Breast epithelium (tissue), 4 donors: ENCODE results near the gene SERGEF. TPM values are rescaled to one million over a fixed set of nuclear protein-coding genes. Genes with fewer than 3 reads are reported as not detected.

Source experiments
- DNase-seq, 2 donors: peaks; one replicate each; pipeline ENCODE4 v3.0.0-alpha.2; 2019; ENCODE audit warnings: low spot score in 2 of 2
- H3K27ac ChIP-seq, 2 donors: fragments of 200-600 bp; sonication (generic) in 1 of 2; one replicate each; pipeline ENCODE4 v1.5.1; 2016 to 2019; ENCODE audit warnings: mild to moderate bottlenecking in 1 of 2
- H3K27me3 ChIP-seq, 2 donors: fragments of 200-600 bp; sonication (generic) in 1 of 2; one replicate each; pipeline versions ENCODE4 v1.5.1 to v1.6.0; 2017 to 2019; ENCODE audit warnings: control low read depth in 1 of 2, mild to moderate bottlenecking in 1 of 2
- H3K36me3 ChIP-seq: fragments of 200-600 bp; one replicate; pipeline ENCODE4 v1.5.1; 2019
- H3K4me1 ChIP-seq, 2 donors: fragments of 200-600 bp; sonication (generic); one replicate each; pipeline ENCODE4 v1.5.1; 2016 to 2019; ENCODE audit warnings: control low read depth in 1 of 2
- H3K4me3 ChIP-seq, 3 donors: fragments of 200-600 bp; sonication (generic); 1 replicate in 2 of 3; 2 replicates in 1 of 3; pipeline ENCODE4 v1.5.1; 2016 to 2019; ENCODE audit warnings: mild to moderate bottlenecking in 3 of 3, moderate library complexity in 2 of 3
- H3K9me3 ChIP-seq, 2 donors: fragments of 200-600 bp; sonication (generic) in 1 of 2; one replicate each; pipeline ENCODE4 v1.5.1; 2016 to 2019; ENCODE audit warnings: control low read depth in 1 of 2
- POLR2A ChIP-seq: fragments of 450-650 bp; IDR thresholded peaks from one replicate; pipeline ENCODE4 v1.6.1; 2016; ENCODE audit warnings: antibody characterized with exemption, mild to moderate bottlenecking, moderate library complexity
- POLR2AphosphoS5 ChIP-seq, 3 donors: sonication (generic); formaldehyde crosslinking; IDR thresholded peaks; one replicate each; pipeline ENCODE4 v1.6.1; 2017; ENCODE audit warnings: antibody characterized with exemption in 3 of 3
- intact Hi-C: fragments of 100-400 bp; cut with DNase I; formaldehyde crosslinking; loops from one replicate; pipeline ENCODE4 v1.15.1; 2023; ENCODE audit warnings: low total_unique reads
- total RNA-seq, 3 donors: library from RNA; depleted of rRNA; stranded (reverse); fragments of >200 nt; gene quantifications; one replicate each; pipeline ENCODE4 v1.1.0, GENCODE V29; 2016
- TF ChIP-seq, protein P1 (sequence below), 3 donors: fragments of 450-650 bp; IDR thresholded peaks; one replicate each; pipeline ENCODE4 v1.5.1; 2016 to 2017; ENCODE audit warnings: antibody characterized with exemption in 3 of 3, mild to moderate bottlenecking in 3 of 3, moderate library complexity in 3 of 3

SERGEF gene
- total RNA-seq, 3 donors from 2014 or later: 31.8 to 47.5 (median 41.9) TPM

DNA sequence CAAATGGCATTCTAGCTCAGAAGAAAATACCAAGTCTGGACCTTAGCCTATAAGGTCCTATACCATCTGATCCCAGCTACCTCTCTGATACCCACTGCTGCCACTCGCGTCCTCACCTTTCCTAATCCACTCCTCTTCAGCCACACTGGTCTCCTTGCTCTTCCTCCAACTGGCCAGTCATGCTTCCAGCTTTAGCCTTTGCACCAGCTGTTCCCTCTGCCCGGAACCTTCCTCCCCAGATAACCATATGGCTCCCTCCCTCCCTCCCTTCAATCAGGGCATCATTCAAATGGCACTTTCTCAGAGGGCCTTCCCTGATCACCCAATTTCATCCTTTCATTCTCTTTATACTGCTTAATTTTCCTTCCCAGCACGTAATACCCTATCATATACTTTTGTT, 210.4 kb downstream of the SERGEF start:
- Histone ChIP-seq H3K36me3 (no peaks in the 10 kb centered on the region), H3K4me3 (no peak overlapping the region), H3K27me3 (no peaks in the 10 kb centered on the region), H3K9me3 (no peaks in the 10 kb centered on the region), H3K4me1 (no peaks in the 10 kb centered on the region), H3K27ac (no peak overlapping the region)
- TF ChIP-seq, protein P1, sequence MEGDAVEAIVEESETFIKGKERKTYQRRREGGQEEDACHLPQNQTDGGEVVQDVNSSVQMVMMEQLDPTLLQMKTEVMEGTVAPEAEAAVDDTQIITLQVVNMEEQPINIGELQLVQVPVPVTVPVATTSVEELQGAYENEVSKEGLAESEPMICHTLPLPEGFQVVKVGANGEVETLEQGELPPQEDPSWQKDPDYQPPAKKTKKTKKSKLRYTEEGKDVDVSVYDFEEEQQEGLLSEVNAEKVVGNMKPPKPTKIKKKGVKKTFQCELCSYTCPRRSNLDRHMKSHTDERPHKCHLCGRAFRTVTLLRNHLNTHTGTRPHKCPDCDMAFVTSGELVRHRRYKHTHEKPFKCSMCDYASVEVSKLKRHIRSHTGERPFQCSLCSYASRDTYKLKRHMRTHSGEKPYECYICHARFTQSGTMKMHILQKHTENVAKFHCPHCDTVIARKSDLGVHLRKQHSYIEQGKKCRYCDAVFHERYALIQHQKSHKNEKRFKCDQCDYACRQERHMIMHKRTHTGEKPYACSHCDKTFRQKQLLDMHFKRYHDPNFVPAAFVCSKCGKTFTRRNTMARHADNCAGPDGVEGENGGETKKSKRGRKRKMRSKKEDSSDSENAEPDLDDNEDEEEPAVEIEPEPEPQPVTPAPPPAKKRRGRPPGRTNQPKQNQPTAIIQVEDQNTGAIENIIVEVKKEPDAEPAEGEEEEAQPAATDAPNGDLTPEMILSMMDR (IDR thresholded peaks at IDR 0.05): no peak
- no peak for TF ChIP-seq POLR2AphosphoS5 (IDR thresholded peaks at IDR 0.05)
- TF ChIP-seq POLR2A: no peak
- intact Hi-C loops: no loop called here
- DNase-seq: no peak

GRCh38 chr11:17801166-17801565, 211.7 kb downstream of the SERGEF start:
- Histone ChIP-seq H3K27ac (no peak overlapping the region), H3K4me1 (no peaks in the 10 kb centered on the region), H3K9me3 (no peaks in the 10 kb centered on the region), H3K36me3 (no peaks in the 10 kb centered on the region), H3K4me3 (no peak overlapping the region), H3K27me3 (no peaks in the 10 kb centered on the region)
- intact Hi-C loops: no loop called here
- TF ChIP-seq POLR2A (no peak), POLR2AphosphoS5 (IDR thresholded peaks at IDR 0.05) (no peak)
- TF ChIP-seq, protein P1 (IDR thresholded peaks at IDR 0.05): no peak
- DNase-seq: no peak

GRCh38 chr11:17799147-17799546, 213.7 kb downstream of the SERGEF start:
- DNase-seq: no peak
- Histone ChIP-seq H3K4me1 (no peaks in the 10 kb centered on the region), H3K27me3 (no peaks in the 10 kb centered on the region), H3K9me3 (no peaks in the 10 kb centered on the region), H3K27ac (no peak overlapping the region), H3K4me3 (no peak overlapping the region), H3K36me3 (no peaks in the 10 kb centered on the region)
- intact Hi-C loops: no loop called here
- TF ChIP-seq, protein P1 (IDR thresholded peaks at IDR 0.05): no peak
- TF ChIP-seq POLR2AphosphoS5 (IDR thresholded peaks at IDR 0.05): no peak
- TF ChIP-seq POLR2A: no peak

- Histone ChIP-seq H3K9me3 (no peaks in the 10 kb centered on the region), H3K4me1 (no peaks in the 10 kb centered on the region), H3K4me3 (no peak overlapping the region), H3K36me3 (no peaks in the 10 kb centered on the region), H3K27me3 (no peaks in the 10 kb centered on the region), H3K27ac (no peak overlapping the region)
- TF ChIP-seq POLR2A (no peak), POLR2AphosphoS5 (IDR thresholded peaks at IDR 0.05) (no peak)
- TF ChIP-seq, protein P1 (IDR thresholded peaks at IDR 0.05): no peak
- no peak for DNase-seq
- intact Hi-C loops: no loop called here
Measured at GRCh38 chr11:17798716-17799115, 214.1 kb downstream of the SERGEF start.

- Histone ChIP-seq H3K4me3 (no peak overlapping the region), H3K27ac (no peak overlapping the region)
- DNase-seq: no peak
Measured at GRCh38 chr11:17798253-17798652, 214.6 kb downstream of the SERGEF start.

More at GRCh38 chr11:17798253-17798652, 214.6 kb downstream of the SERGEF start:
- Histone ChIP-seq H3K36me3 (no peaks in the 10 kb centered on the region), H3K27me3 (no peaks in the 10 kb centered on the region), H3K4me1 (no peaks in the 10 kb centered on the region), H3K9me3 (no peaks in the 10 kb centered on the region)
- intact Hi-C loops: no loop called here
- no peak for TF ChIP-seq POLR2AphosphoS5 (IDR thresholded peaks at IDR 0.05)
- no peak for TF ChIP-seq POLR2A
- TF ChIP-seq, protein P1 (IDR thresholded peaks at IDR 0.05): no peak
